ENCODE results near the gene YPEL2.

GRCh38 chr17:59423137-59423724 lies 91.8 kb downstream of the YPEL2 start:
- TF ChIP-seq, protein P1, sequence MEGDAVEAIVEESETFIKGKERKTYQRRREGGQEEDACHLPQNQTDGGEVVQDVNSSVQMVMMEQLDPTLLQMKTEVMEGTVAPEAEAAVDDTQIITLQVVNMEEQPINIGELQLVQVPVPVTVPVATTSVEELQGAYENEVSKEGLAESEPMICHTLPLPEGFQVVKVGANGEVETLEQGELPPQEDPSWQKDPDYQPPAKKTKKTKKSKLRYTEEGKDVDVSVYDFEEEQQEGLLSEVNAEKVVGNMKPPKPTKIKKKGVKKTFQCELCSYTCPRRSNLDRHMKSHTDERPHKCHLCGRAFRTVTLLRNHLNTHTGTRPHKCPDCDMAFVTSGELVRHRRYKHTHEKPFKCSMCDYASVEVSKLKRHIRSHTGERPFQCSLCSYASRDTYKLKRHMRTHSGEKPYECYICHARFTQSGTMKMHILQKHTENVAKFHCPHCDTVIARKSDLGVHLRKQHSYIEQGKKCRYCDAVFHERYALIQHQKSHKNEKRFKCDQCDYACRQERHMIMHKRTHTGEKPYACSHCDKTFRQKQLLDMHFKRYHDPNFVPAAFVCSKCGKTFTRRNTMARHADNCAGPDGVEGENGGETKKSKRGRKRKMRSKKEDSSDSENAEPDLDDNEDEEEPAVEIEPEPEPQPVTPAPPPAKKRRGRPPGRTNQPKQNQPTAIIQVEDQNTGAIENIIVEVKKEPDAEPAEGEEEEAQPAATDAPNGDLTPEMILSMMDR (IDR thresholded peaks at IDR 0.05) = no peak
- TF ChIP-seq POLR2A (IDR thresholded peaks at IDR 0.05) = no peak

Measured in body of pancreas (tissue), 4 donors.